Neuronal stem cell (in vitro differentiated cells): ENCODE data around the gene SP3. TPM values are rescaled to one million over a fixed set of nuclear protein-coding genes. Genes with fewer than 3 reads are reported as not detected.
A peak's percentile ranks its signal among the peaks of the same experiment; 100 is the strongest.

Experiments
- DNase-seq: peaks from one replicate; pipeline ENCODE4 v3.0.0-alpha.2; 2013; ENCODE audit warnings: low spot score
- H2AFZ ChIP-seq: one replicate; pipeline ENCODE4 v1.6.1; 2013; ENCODE audit warnings: mild to moderate bottlenecking, low read length, inconsistent platforms
- H2AK5ac ChIP-seq: 2 replicates; pipeline ENCODE4 v1.6.1; 2013; ENCODE audit warnings: low read depth, mild to moderate bottlenecking, inconsistent platforms, low read length, moderate library complexity, mixed read lengths
- H2BK120ac ChIP-seq: 2 replicates; pipeline ENCODE4 v1.6.1; 2013; ENCODE audit warnings: low read depth, mild to moderate bottlenecking, inconsistent platforms, low read length, moderate library complexity, mixed read lengths
- H2BK12ac ChIP-seq: one replicate; pipeline ENCODE4 v1.6.1; 2013; ENCODE audit warnings: low read length, inconsistent platforms
- H2BK15ac ChIP-seq: 2 replicates; pipeline ENCODE4 v1.6.1; 2013; ENCODE audit warnings: mild to moderate bottlenecking, low read length, inconsistent platforms, mixed read lengths
- H2BK5ac ChIP-seq: one replicate; pipeline ENCODE4 v1.6.1; 2013; ENCODE audit warnings: inconsistent platforms, mild to moderate bottlenecking, low read length, moderate library complexity
- H3K14ac ChIP-seq: one replicate; pipeline ENCODE4 v1.6.1; 2013; ENCODE audit warnings: low read length, inconsistent platforms
- H3K18ac ChIP-seq: 2 replicates; pipeline ENCODE4 v1.6.1; 2013; ENCODE audit warnings: low read length, inconsistent platforms
- H3K23ac ChIP-seq: 2 replicates; pipeline ENCODE4 v1.6.1; 2013; ENCODE audit warnings: low read depth, mild to moderate bottlenecking, mixed read lengths, low read length, inconsistent platforms; ENCODE audit not compliant: poor library complexity
- H3K27ac ChIP-seq: replicated peaks from 3 replicates; pipeline ENCODE4 v1.5.1; 2013; ENCODE audit warnings: low read length, inconsistent platforms
- H3K27me3 ChIP-seq, 3 experiments: 2 replicates each; pipeline ENCODE4 v1.6.1; 2013; ENCODE audit warnings: low read length in 3 of 3, mild to moderate bottlenecking in 2 of 3, inconsistent platforms in 1 of 3, low read depth in 1 of 3, mixed read lengths in 1 of 3, moderate library complexity in 1 of 3; ENCODE audit not compliant: control insufficient read depth in 3 of 3, insufficient read depth in 3 of 3
- H3K36me3 ChIP-seq, 2 donors: replicated peaks in 1 of 2; 2 replicates each; pipeline ENCODE4 v1.6.1; 2013; ENCODE audit warnings: low read length in 2 of 2; ENCODE audit not compliant: control insufficient read depth in 2 of 2, insufficient read depth in 2 of 2
- H3K4ac ChIP-seq: 2 replicates; pipeline ENCODE4 v1.6.1; 2013; ENCODE audit warnings: inconsistent platforms, mild to moderate bottlenecking, low read length, moderate library complexity
- H3K4me1 ChIP-seq, 2 donors: 1 replicate in 1 of 2; 2 replicates in 1 of 2; pipeline ENCODE4 v1.6.1; 2013; ENCODE audit warnings: low read length in 2 of 2, low read depth in 1 of 2; ENCODE audit not compliant: control insufficient read depth in 2 of 2, insufficient read depth in 1 of 2
- H3K4me2 ChIP-seq: one replicate; pipeline ENCODE4 v1.6.1; 2013; ENCODE audit warnings: mild to moderate bottlenecking, low read length, inconsistent platforms; ENCODE audit not compliant: insufficient read depth, poor library complexity, severe bottlenecking
- H3K4me3 ChIP-seq, 2 donors: 2 replicates each; pipeline ENCODE4 v1.5.1; 2013; ENCODE audit warnings: low read length in 2 of 2, mild to moderate bottlenecking in 2 of 2, inconsistent platforms in 1 of 2, moderate library complexity in 1 of 2
- H3K79me1 ChIP-seq: one replicate; pipeline ENCODE4 v1.6.1; 2013; ENCODE audit warnings: low read depth, mild to moderate bottlenecking, inconsistent platforms, low read length, moderate library complexity
- H3K9ac ChIP-seq: one replicate; pipeline ENCODE4 v1.6.1; 2013; ENCODE audit warnings: mild to moderate bottlenecking, low read depth, low read length, inconsistent platforms; ENCODE audit not compliant: poor library complexity
- H3K9me3 ChIP-seq, 2 donors: replicated peaks in 1 of 2; 2 replicates each; pipeline versions ENCODE3 to v1.6.1; 2013; ENCODE audit warnings: low read length in 2 of 2, mild to moderate bottlenecking in 2 of 2, inconsistent platforms in 1 of 2, low read depth in 1 of 2, mixed read lengths in 1 of 2, moderate library complexity in 1 of 2; ENCODE audit not compliant: control insufficient read depth in 2 of 2, insufficient read depth in 1 of 2
- H4K8ac ChIP-seq: one replicate; pipeline ENCODE4 v1.6.1; 2013; ENCODE audit warnings: low read depth, mild to moderate bottlenecking, inconsistent platforms, low read length, moderate library complexity
- H4K91ac ChIP-seq: one replicate; pipeline ENCODE4 v1.6.1; 2013; ENCODE audit warnings: low read length, low read depth, mild to moderate bottlenecking, inconsistent platforms; ENCODE audit not compliant: poor library complexity
- WGBS, 2 donors: extraction: QIAGEN DNeasy Blood & Tissue Kit; methylation state at CpG; one replicate each; pipeline ENCODE4 v1.1.7; 2013; ENCODE audit warnings: missing lambda C conversion rate in 2 of 2, mixed read lengths in 1 of 2; ENCODE audit not compliant: insufficient read length in 2 of 2, insufficient replicate concordance in 1 of 2; ENCODE audit errors: extremely low coverage in 2 of 2; 5-methylcytosine and 5-hydroxymethylcytosine counted together
- polyA plus RNA-seq, 2 experiments: library from polyadenylated mRNA; stranded (reverse); fragments of 200-250 nt; gene quantifications; one replicate each; pipeline ENCODE4 v1.2.3, GENCODE V29; 2013

SP3 gene
- 43.6 TPM for polyA plus RNA-seq (2013, experiment 1 of 2)
- 45.7 TPM for polyA plus RNA-seq (2013, experiment 2 of 2)

- Histone ChIP-seq H2BK15ac (peak within 1 kb of the TSS; percentile 92), H3K4me1 (peaks cover 4 to 8% of the 10 kb centered on the region in 2 donors), H3K9me3 (peaks cover 3 to 12% of the 10 kb centered on the region in 2 donors), H3K9ac (peak within 1 kb of the TSS; percentile 100), H2BK120ac (peak within 1 kb of the TSS; percentile 94), H2BK12ac (peak within 1 kb of the TSS; percentile 3), H2BK5ac (peak within 1 kb of the TSS; percentile 99), H3K23ac (peak within 1 kb of the TSS; percentile 99), H2AK5ac (peak within 1 kb of the TSS; percentile 100), H3K27ac (peak within 1 kb of the TSS; percentile 100), H4K8ac (peak within 1 kb of the TSS; percentile 96), H3K4me2 (peak within 1 kb of the TSS; percentile 67), H3K36me3 (peaks cover 0 to 14% of the 10 kb centered on the region in 2 donors), H3K79me1 (peaks cover 1% of the 10 kb centered on the region), H3K27me3 (no peaks in the 10 kb centered on the region), H2AFZ (peak within 1 kb of the TSS; percentile 89), H3K18ac (peak within 1 kb of the TSS; percentile 100), H4K91ac (peak within 1 kb of the TSS; percentile 100), H3K4ac (peak within 1 kb of the TSS; percentile 100), H3K4me3 (peak within 1 kb of the TSS; percentile 97 to 100), H3K14ac (peak within 1 kb of the TSS; percentile 94)
- no CpG with 5 or more reads among the region's 52 CpGs for WGBS, 2 donors
- DNase-seq = peak; percentile 96
These were observed at the start of gene SP3 for GRCh38 chr2:173965372-173966025. TSS of gene SP3 (minus strand) at chr2:173965373. CDS start at chr2:173965171, 202 bp downstream.

GRCh38 chr2:174014699-174015070 is 49.5 kb upstream of the SP3 start:
- no peak overlapping the region for H3K18ac ChIP-seq
- no peak overlapping the region for H2BK15ac ChIP-seq
- no peak overlapping the region for H3K4me3 ChIP-seq
- no peak overlapping the region for H3K23ac ChIP-seq
- H2BK120ac ChIP-seq = no peak overlapping the region
- H2AFZ ChIP-seq = no peak overlapping the region
- no peaks in the 10 kb centered on the region for H3K9me3 ChIP-seq
- H3K27me3 ChIP-seq = peaks cover 0 to 3% (median 0%) of the 10 kb centered on the region in 3 experiments
- no peak overlapping the region for H3K4ac ChIP-seq
- H2BK12ac ChIP-seq = no peak overlapping the region
- no peak overlapping the region for H4K8ac ChIP-seq
- no peak overlapping the region for H2BK5ac ChIP-seq
- whole genome bisulfite sequencing, 2 donors = no CpG with 5 or more reads among the region's 2 CpGs
- peaks cover 0 to 9% of the 10 kb centered on the region in 2 donors for H3K4me1 ChIP-seq
- H3K79me1 ChIP-seq = no peaks in the 10 kb centered on the region
- no peak overlapping the region for H4K91ac ChIP-seq
- no peak overlapping the region for H3K4me2 ChIP-seq
- H3K14ac ChIP-seq = no peak overlapping the region
- H3K36me3 ChIP-seq = no peaks in the 10 kb centered on the region
- DNase-seq = no peak
- no peak overlapping the region for H3K9ac ChIP-seq
- no peak overlapping the region for H2AK5ac ChIP-seq
- no peak overlapping the region for H3K27ac ChIP-seq

GRCh38 chr2:174014011-174014698 is 49.0 kb upstream of the SP3 start:
- Histone ChIP-seq H3K27ac (no peak overlapping the region), H3K23ac (no peak overlapping the region), H3K79me1 (no peaks in the 10 kb centered on the region)

GRCh38 chr2:174013315-174013751 is 48.2 kb upstream of the SP3 start:
- Histone ChIP-seq H3K9ac (no peak overlapping the region), H3K79me1 (no peaks in the 10 kb centered on the region), H3K9me3 (no peaks in the 10 kb centered on the region), H3K27ac (no peak overlapping the region), H2AK5ac (peak overlapping the region; percentile 89), H3K23ac (peak overlapping the region; percentile 71), H3K4ac (peak overlapping the region; percentile 55), H2BK15ac (peak overlapping the region; percentile 92), H3K4me3 (no peak overlapping the region), H3K4me2 (peak overlapping the region; percentile 57), H3K18ac (peak overlapping the region; percentile 96), H3K36me3 (no peaks in the 10 kb centered on the region), H4K8ac (no peak overlapping the region), H2BK120ac (peak overlapping the region; percentile 95), H3K27me3 (peaks cover 0 to 3% (median 0%) of the 10 kb centered on the region in 3 experiments), H3K14ac (no peak overlapping the region), H2BK5ac (peak overlapping the region; percentile 68), H2BK12ac (peak overlapping the region; percentile 16), H3K4me1 (peaks cover 0 to 9% of the 10 kb centered on the region in 2 donors), H4K91ac (no peak overlapping the region), H2AFZ (peak overlapping the region; percentile 62)
- no CpG with 5 or more reads among the region's 17 CpGs for WGBS, 2 donors
- no peak for DNase-seq

More at GRCh38 chr2:174014011-174014698, 49.0 kb upstream of the SP3 start:
- Histone ChIP-seq H3K18ac (no peak overlapping the region), H2BK12ac (no peak overlapping the region), H3K4me1 (peaks cover 0 to 9% of the 10 kb centered on the region in 2 donors), H3K9me3 (no peaks in the 10 kb centered on the region), H3K4ac (no peak overlapping the region), H3K27me3 (peaks cover 0 to 3% (median 0%) of the 10 kb centered on the region in 3 experiments), H4K91ac (no peak overlapping the region), H3K4me2 (no peak overlapping the region), H2BK5ac (no peak overlapping the region), H4K8ac (no peak overlapping the region), H2BK120ac (no peak overlapping the region), H3K9ac (no peak overlapping the region), H2AK5ac (no peak overlapping the region), H3K36me3 (no peaks in the 10 kb centered on the region), H3K14ac (no peak overlapping the region), H3K4me3 (no peak overlapping the region), H2BK15ac (no peak overlapping the region), H2AFZ (peak overlapping the region; percentile 62)
- no peak for DNase-seq
- WGBS, 2 donors = no CpG with 5 or more reads among the region's 6 CpGs
